NCI-H1930 (cell line): ENCODE data around the gene PDLIM7.

Experiments
- DNase-seq, 2 experiments: peaks; one replicate each; lab custom pipeline; 2025; lab: John Stamatoyannopoulos, UW

PDLIM7 gene

DNA sequence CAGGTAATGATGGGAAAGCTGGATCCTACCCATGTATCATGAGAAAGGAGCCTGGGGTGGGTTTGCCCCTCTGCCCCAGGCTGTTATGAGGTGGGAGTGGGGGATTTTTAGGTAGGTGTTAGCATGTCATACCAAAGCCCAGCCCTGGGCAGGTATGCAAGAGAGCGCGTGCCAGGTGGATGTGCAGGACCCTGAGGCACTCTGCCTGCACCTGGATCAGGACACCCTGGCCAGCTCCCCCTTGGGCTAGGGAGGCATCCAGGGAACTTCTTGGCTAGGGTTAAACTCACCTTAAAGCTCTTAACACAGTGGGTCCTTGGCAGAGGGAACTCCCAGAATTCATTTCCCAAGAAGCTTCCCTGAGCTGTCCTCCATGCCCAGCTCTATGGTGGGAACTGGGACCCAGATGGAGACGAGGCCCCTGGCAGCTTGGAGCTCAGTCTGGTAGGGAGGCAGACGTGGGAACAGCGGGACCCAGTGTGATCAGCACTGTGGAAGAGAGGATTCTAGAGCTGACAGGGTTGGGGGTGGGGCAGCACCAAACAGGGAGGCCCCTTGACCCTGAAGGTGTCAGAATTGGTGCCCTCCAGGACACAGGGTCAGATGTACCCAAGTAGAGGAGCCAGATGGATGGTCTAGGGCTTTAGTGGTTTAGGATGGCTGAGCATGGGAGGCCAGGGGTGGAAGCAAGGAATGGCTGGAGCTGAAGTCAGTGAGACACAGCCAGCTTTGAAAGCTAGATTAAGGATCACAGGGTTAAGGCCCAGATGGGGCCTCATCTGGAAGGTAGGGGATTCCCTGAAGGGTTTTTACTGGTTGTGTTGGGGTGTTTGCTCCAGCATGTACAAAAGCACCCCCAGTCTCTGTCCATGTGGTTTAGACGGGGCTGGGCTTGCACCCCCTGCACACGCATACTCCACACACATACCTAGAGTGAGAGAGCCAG, 53.0 kb downstream of the PDLIM7 start:
- no peak for DNase-seq

GRCh38 chr5:177443144-177443983, 54.0 kb downstream of the PDLIM7 start:
- DNase-seq: no peak

DNA sequence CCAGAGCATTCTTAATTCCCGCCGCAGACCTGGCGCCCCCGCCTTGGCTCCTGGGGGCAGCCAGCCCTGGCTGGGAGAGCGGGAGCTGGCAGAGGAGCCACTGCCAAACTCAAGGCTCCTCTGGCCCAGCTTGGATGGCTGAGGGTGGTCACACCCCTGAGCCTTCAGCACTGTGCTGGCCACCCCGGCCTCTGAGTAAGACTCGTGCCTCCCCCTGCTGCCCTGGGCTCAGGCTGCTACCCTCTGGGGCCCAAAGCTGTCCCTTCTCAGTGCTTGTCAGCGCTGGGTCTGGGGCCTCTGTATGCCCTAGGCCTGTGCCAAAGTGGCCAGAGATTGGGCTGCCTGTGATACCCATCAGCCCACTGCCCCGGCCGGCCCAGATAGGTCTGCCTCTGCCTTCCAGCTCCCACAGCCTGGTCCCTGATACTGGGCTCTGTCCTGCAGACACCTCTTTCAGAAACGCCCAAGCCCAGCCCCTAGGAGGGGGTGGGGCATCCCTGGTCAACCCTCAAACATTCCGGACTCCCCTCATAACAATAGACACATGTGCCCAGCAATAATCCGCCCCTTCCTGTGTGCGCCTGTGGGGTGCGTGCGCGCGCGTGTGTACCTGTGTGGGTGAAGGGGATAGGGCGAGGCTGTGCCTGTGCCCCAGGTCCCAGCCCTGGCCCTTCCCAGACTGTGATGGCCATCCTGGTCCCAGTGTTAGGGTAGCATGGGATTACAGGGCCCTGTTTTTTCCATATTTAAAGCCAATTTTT, 55.2 kb downstream of the PDLIM7 start:
- no peak for DNase-seq

GRCh38 chr5:177440990-177441780, 56.2 kb downstream of the PDLIM7 start:
- no peak for DNase-seq

DNA sequence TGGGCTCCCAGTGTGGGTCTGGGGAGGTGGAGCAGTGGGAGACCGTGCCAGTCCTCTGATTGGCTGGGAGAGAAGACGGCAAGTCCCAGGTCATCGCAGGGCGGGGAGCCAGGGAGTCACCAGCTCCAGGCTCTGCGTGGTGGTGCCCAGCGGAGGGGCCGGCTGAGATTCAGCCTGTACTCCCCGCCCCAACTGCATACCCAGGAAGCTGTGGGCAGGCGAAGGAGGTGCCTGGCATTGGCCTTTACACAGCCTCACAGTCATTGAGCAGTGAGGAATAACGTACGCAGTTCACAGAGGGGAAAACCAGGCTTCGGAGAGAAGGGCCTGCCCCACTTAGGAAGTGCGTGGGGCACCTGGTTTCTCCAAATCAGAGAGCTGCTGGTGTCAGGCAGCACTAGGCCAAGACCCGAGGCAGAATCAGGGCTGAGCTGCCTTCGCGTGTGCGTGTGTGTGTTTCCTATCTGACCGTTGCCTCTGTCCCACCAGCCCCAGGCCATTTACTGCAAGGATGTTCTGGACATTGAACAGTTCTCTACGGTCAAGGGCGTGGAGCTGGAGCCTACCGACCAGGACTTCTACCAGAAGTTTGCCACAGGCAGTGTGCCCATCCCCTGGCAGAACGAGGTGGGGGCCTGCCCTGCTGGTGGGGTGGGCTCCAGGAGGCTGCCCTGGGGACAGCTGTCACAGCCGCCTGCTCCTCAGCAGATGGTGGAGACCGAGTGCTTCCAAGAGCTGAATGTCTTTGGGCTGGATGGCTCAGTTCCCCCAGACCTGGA, 57.0 kb downstream of the PDLIM7 start:
- DNase-seq: no peak

- no peak for DNase-seq
Observed at GRCh38 chr5:177439518-177440053, 57.8 kb downstream of the PDLIM7 start.

GRCh38 chr5:177438468-177438867, 58.9 kb downstream of the PDLIM7 start:
- DNase-seq: no peak

DNA sequence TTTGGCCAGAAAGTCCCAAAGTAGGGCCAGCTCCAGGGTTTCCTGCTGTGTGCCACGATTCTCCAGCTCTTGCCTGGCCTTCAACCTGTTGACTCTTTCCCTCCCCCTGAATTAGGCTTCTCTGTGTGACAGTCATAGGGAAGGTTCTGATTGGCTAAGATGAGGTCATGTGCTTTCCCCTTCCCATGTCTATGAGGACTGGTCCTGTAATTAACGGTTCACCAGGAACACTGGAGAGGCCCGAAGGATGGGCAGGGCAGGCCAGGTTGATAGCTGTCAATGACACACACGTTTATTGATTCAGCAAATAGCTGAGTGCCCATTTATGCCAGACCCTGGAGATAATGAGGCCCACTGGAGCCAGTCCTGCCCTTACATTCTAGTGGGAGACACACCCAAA, 59.8 kb downstream of the PDLIM7 start:
- no peak for DNase-seq

DNA sequence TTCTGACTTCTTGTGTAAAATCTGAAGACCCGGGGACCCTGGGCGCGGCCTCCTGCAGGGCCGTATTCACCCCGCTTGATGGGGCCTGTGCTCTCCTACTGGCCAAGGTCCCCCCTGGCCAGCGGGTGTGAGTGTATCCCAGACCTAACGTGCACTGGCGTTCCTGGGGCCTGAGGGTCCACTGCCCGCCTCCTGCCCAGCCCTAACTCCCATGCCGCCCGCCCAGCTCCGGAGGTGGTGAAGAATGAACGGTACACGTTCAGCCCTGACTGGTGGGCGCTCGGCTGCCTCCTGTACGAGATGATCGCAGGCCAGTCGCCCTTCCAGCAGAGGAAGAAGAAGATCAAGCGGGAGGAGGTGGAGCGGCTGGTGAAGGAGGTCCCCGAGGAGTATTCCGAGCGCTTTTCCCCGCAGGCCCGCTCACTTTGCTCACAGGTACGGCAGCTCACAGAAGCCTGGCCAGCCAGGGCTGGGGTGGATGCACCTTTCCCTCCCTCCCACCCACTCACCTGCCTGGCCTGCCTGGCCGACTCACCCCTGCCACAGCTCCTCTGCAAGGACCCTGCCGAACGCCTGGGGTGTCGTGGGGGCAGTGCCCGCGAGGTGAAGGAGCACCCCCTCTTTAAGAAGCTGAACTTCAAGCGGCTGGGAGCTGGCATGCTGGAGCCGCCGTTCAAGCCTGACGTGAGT, 61.4 kb downstream of the PDLIM7 start:
- DNase-seq: no peak

DNA sequence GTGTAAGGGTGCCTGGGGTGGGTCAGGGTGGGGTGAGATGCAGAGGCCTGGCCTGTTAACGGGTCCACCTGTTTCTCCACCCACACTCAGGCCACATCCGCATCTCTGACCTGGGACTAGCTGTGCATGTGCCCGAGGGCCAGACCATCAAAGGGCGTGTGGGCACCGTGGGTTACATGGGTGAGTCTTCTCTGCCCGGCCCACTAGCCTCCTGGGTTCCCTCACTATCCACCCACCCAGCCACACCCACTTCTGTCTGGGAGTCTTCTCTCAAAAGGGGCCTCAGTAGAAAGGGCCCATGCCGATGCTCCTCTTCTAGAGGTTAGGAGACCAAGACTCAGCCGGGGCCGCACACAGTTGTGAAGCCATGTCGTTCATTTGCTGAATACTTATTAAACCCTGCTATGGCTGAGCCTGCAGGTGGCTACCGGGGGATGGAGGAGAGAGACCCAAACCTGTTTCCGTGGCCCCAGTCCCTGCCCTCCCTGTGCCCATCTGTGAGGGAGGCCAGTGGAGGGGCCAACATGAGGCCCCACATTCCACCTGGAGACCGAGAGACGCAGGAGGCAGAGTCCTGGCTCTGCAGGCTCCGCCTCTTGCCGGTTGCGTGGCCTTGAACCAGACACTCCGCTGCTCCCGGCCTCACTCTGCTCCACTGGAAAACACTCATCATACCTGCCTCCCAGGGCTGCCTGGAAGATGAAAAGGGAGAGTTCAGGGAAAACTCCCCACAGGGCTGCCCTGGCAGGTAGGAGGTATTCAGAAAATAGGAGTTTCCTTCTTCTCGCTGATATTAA, 62.3 kb downstream of the PDLIM7 start:
- no peak for DNase-seq

- DNase-seq: no peak
Observed at GRCh38 chr5:177434437-177434836, 63.0 kb downstream of the PDLIM7 start.

- DNase-seq: no peak
Observed at GRCh38 chr5:177433658-177434217, 63.7 kb downstream of the PDLIM7 start.
